ENCODE measurements around the gene KRT6C. TPM values are rescaled to one million over a fixed set of nuclear protein-coding genes. Genes with fewer than 3 reads are reported as not detected.

KRT6C gene
- total and polyA plus RNA-seq, 10 donors, result 0.03 to 0.07 (median 0.06) TPM; not detected in 7

DNA sequence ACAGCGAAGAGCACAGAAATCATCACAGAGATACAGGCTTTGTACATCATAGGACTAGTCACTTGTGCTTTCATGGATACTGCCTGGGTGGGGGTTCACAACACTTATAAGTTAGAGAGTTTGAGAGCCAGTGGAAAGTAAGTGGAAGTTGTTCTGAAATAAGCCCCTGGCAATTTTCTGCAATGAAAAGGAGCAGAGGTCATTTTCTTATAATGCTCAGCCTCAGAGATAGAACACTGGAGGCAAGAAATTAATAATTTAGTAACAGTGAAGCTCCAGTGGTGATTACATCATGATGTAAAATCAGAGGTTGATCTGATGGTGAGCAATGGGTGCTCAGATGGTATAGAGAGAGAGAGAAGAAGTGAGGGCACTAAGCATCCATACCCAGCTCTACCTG lies 13.6 kb upstream of the KRT6C start:
- intact Hi-C loops (cut with DNase I; ENCODE audit: low total_unique reads), result no loop called here
- Histone ChIP-seq H3K4me3 (no peak overlapping the region), H3K27me3 (replicated peaks in 1 of 7) (peaks cover 0 to 28% (median 0%) of the 10 kb centered on the region in 7 donors), H3K9me3 (peaks cover 0 to 11% (median 8%) of the 10 kb centered on the region in 8 donors), H3K36me3 (no peaks in the 10 kb centered on the region), H3K27ac (no peak overlapping the region), H3K4me1 (no peaks in the 10 kb centered on the region)
- no peak for DNase-seq
- WGBS, 5 donors, result 0 to 92% (median 47%) methylated on average over 1 of the region's 1 CpG
- TF ChIP-seq POLR2AphosphoS5 (IDR thresholded peaks at IDR 0.05) (no peak), POLR2A (IDR thresholded peaks at IDR 0.05) (no peak)
- TF ChIP-seq, protein P1, sequence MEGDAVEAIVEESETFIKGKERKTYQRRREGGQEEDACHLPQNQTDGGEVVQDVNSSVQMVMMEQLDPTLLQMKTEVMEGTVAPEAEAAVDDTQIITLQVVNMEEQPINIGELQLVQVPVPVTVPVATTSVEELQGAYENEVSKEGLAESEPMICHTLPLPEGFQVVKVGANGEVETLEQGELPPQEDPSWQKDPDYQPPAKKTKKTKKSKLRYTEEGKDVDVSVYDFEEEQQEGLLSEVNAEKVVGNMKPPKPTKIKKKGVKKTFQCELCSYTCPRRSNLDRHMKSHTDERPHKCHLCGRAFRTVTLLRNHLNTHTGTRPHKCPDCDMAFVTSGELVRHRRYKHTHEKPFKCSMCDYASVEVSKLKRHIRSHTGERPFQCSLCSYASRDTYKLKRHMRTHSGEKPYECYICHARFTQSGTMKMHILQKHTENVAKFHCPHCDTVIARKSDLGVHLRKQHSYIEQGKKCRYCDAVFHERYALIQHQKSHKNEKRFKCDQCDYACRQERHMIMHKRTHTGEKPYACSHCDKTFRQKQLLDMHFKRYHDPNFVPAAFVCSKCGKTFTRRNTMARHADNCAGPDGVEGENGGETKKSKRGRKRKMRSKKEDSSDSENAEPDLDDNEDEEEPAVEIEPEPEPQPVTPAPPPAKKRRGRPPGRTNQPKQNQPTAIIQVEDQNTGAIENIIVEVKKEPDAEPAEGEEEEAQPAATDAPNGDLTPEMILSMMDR (IDR thresholded peaks at IDR 0.05 in 8 of 11, conservative IDR thresholded peaks at IDR 0.05 in 3 of 11), result no peak

DNA sequence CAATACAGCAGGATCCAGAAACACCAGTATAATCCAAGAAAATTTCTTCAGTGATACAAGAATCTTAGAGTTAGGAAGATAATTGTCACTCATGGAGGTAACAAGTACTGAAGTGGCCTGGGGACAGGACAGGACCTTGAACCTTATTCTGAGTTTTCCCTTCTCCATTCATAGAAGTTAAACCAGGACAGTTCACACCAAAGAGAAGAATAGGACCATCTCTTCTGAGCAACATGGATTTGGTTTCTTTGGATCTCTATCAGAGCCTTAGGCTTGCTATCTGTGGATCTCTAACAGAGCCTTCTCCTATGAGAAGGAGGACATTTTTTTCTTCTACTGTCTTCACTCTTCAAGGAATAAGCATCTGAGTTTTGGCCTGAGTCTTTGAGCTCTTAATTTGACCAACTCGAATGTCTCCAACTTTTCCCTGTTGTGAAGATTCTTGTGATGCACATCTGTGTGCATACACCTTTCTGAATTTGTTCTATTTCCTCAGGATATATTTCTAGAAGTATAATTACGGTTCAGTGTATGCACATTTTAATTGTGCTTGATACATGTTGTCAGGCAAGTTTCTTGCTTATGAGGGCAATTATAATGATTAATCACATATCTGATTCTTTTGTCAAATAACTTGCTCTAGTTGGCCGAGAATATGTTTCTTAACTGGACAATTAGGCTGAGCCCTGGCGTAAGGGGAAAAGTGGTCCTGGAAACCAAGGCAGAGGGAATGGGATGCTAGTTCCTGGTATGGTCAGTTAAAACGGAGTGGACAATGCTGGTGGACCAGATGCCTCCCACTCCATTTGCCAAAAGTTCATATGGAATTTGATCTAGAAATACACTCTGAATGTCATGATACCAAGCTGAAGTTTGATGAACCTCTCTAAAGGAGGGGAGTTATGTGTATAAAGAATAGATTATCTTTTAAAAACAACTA lies 12.8 kb upstream of the KRT6C start:
- intact Hi-C loops (cut with DNase I; ENCODE audit: low total_unique reads), result no loop called here
- TF ChIP-seq POLR2A (IDR thresholded peaks at IDR 0.05) (no peak), POLR2AphosphoS5 (IDR thresholded peaks at IDR 0.05) (no peak)
- TF ChIP-seq, protein P1 (IDR thresholded peaks at IDR 0.05 in 8 of 11, conservative IDR thresholded peaks at IDR 0.05 in 3 of 11), result no peak
- 72 to 86% (median 83%) methylated on average over 5 of the region's 5 CpGs for WGBS, 5 donors
- Histone ChIP-seq H3K4me1 (no peaks in the 10 kb centered on the region), H3K27ac (no peak overlapping the region), H3K27me3 (replicated peaks in 1 of 7) (peaks cover 0 to 25% (median 0%) of the 10 kb centered on the region in 7 donors), H3K36me3 (no peaks in the 10 kb centered on the region), H3K9me3 (peaks cover 0 to 11% (median 8%) of the 10 kb centered on the region in 8 donors), H3K4me3 (no peak overlapping the region)
- DNase-seq, result no peak

DNA sequence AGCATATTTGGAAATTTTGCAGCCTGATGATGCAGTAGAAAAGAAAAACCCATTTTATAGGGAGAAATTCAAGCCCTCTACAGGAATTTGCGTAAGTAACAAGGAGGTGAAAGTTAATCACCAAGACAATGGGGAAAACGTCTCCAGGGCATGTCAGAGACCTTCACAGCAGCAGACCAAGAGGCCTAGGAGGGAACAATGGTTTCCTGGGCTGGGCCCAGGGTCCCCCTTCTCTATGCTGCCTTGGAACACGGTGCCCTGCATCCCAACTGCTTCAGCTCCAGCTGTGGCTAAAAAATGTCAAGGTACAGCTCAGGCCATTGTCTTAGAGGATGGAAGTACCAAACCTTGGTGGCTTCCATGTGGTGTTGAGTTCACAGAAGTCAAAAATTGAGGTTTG lies 6.5 kb upstream of the KRT6C start:
- intact Hi-C loops (cut with DNase I; ENCODE audit: low total_unique reads), result no loop called here
- H3K4me3 ChIP-seq, result no peak overlapping the region
- DNase-seq, result no peak
- WGBS, 5 donors, result 55 to 63% (median 59%) methylated on average over 3 of the region's 3 CpGs
- peaks cover 0 to 20% (median 0%) of the 10 kb centered on the region in 7 donors for H3K27me3 ChIP-seq (replicated peaks in 1 of 7)
- TF ChIP-seq POLR2A (IDR thresholded peaks at IDR 0.05) (no peak), POLR2AphosphoS5 (IDR thresholded peaks at IDR 0.05) (no peak)
- TF ChIP-seq, protein P1 (IDR thresholded peaks at IDR 0.05 in 8 of 11, conservative IDR thresholded peaks at IDR 0.05 in 3 of 11), result no peak
- H3K4me1 ChIP-seq, result no peaks in the 10 kb centered on the region
- H3K36me3 ChIP-seq, result no peaks in the 10 kb centered on the region
- no peak overlapping the region for H3K27ac ChIP-seq
- H3K9me3 ChIP-seq, result peaks cover 0 to 16% (median 7%) of the 10 kb centered on the region in 8 donors

DNA sequence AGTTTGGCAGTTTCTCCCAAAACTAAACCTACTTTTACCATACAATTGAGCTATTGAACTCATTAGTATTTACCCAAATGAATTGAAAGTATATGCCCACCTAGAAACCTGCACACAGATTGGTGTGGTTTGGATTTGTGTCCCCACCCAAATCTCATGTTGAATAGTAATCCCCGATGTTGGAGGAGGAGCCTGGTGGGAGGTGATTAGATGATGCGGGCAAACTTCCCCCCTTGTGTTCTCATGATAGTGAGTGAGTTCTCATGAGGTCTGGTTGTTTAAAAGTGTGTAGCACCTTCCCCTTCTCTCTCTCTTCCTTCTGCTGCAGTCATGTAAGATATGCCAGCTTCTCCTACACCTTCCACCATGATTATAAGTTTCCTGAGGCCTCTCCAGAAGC lies 4.0 kb upstream of the KRT6C start:
- TF ChIP-seq POLR2AphosphoS5 (IDR thresholded peaks at IDR 0.05), result no peak
- TF ChIP-seq, protein P1 (IDR thresholded peaks at IDR 0.05 in 8 of 11, conservative IDR thresholded peaks at IDR 0.05 in 3 of 11), result no peak
- TF ChIP-seq POLR2A (IDR thresholded peaks at IDR 0.05), result no peak
- intact Hi-C loops (cut with DNase I; ENCODE audit: low total_unique reads), result no loop called here
- DNase-seq, result no peak
- WGBS, 5 donors, result 39 to 93% (median 73%) methylated on average over 2 of the region's 2 CpGs
- H3K36me3 ChIP-seq, result no peaks in the 10 kb centered on the region
- peaks cover 0 to 5% (median 0%) of the 10 kb centered on the region in 7 donors for H3K27me3 ChIP-seq (replicated peaks in 1 of 7)
- H3K4me3 ChIP-seq, result no peak overlapping the region
- peaks cover 0 to 8% (median 0%) of the 10 kb centered on the region in 8 donors for H3K9me3 ChIP-seq
- no peaks in the 10 kb centered on the region for H3K4me1 ChIP-seq
- H3K27ac ChIP-seq, result no peak overlapping the region
